ENCODE measurements around the gene RHNO1.

RHNO1 gene

GRCh38 chr12:2902272-2902880 is 25.4 kb downstream of the RHNO1 start:
- DNase-seq (ENCODE audit: low read depth, low spot score), result no peak
- Histone ChIP-seq H3K9me3 (ENCODE audit: low read depth, low read length) (no peaks in the 10 kb centered on the region), H3K27ac (no peak overlapping the region), H3K4me3 (no peak overlapping the region), H3K36me3 (ENCODE audit: insufficient read depth, low read length) (no peaks in the 10 kb centered on the region), H3K9ac (ENCODE audit: insufficient read length) (no peak overlapping the region)
- no peak for TF ChIP-seq FOXP2 (optimal IDR thresholded peaks at IDR 0.05; ENCODE audit: control extremely low read depth, extremely low read length, insufficient read depth)
- TF ChIP-seq POLR2AphosphoS5 (IDR thresholded peaks at IDR 0.05; ENCODE audit: borderline replicate concordance, low read depth, low read length), result no peak
- no peak for TF ChIP-seq EZH2 (IDR thresholded peaks at IDR 0.05)

- no peak for DNase-seq (ENCODE audit: low read depth, low spot score)
- no peak for TF ChIP-seq POLR2AphosphoS5 (IDR thresholded peaks at IDR 0.05; ENCODE audit: borderline replicate concordance, low read depth, low read length)
- no peak for TF ChIP-seq EZH2 (IDR thresholded peaks at IDR 0.05)
- TF ChIP-seq FOXP2 (optimal IDR thresholded peaks at IDR 0.05; ENCODE audit: control extremely low read depth, extremely low read length, insufficient read depth), result no peak
- H3K36me3 ChIP-seq (ENCODE audit: insufficient read depth, low read length), result 0 out of 2 replicates have a peak, but pooled peaks cover 3% of the 10 kb centered on the region
- H3K4me3 ChIP-seq, result no peak overlapping the region
- no peaks in the 10 kb centered on the region for H3K9me3 ChIP-seq (ENCODE audit: low read depth, low read length)
- no peak overlapping the region for H3K27ac ChIP-seq
- no peak overlapping the region for H3K9ac ChIP-seq (ENCODE audit: insufficient read length)
Observed at GRCh38 chr12:2904260-2904659, 27.2 kb downstream of the RHNO1 start.

GRCh38 chr12:2912216-2912575 is 35.2 kb downstream of the RHNO1 start:
- no peak overlapping the region for H3K4me3 ChIP-seq
- TF ChIP-seq FOXP2 (optimal IDR thresholded peaks at IDR 0.05; ENCODE audit: control extremely low read depth, extremely low read length, insufficient read depth) (no peak), POLR2AphosphoS5 (IDR thresholded peaks at IDR 0.05; ENCODE audit: borderline replicate concordance, low read depth, low read length) (no peak), EZH2 (IDR thresholded peaks at IDR 0.05) (no peak)
- H3K36me3 ChIP-seq (ENCODE audit: insufficient read depth, low read length), result peaks cover 22% of the 10 kb centered on the region
- H3K9me3 ChIP-seq (ENCODE audit: low read depth, low read length), result no peaks in the 10 kb centered on the region
- no peak overlapping the region for H3K9ac ChIP-seq (ENCODE audit: insufficient read length)
- H3K27ac ChIP-seq, result peak overlapping the region; percentile 52
- DNase-seq (ENCODE audit: low read depth, low spot score), result no peak

GRCh38 chr12:2919249-2919648 is 42.2 kb downstream of the RHNO1 start:
- Histone ChIP-seq H3K4me3 (no peak overlapping the region), H3K27ac (no peak overlapping the region), H3K9me3 (ENCODE audit: low read depth, low read length) (no peaks in the 10 kb centered on the region), H3K9ac (ENCODE audit: insufficient read length) (no peak overlapping the region), H3K36me3 (ENCODE audit: insufficient read depth, low read length) (peaks cover 25% of the 10 kb centered on the region)
- TF ChIP-seq EZH2 (IDR thresholded peaks at IDR 0.05) (no peak), POLR2AphosphoS5 (IDR thresholded peaks at IDR 0.05; ENCODE audit: borderline replicate concordance, low read depth, low read length) (no peak), FOXP2 (optimal IDR thresholded peaks at IDR 0.05; ENCODE audit: control extremely low read depth, extremely low read length, insufficient read depth) (no peak)
- DNase-seq (ENCODE audit: low read depth, low spot score), result no peak

GRCh38 chr12:2922329-2922728 is 45.3 kb downstream of the RHNO1 start:
- no peaks in the 10 kb centered on the region for H3K9me3 ChIP-seq (ENCODE audit: low read depth, low read length)
- no peak overlapping the region for H3K9ac ChIP-seq (ENCODE audit: insufficient read length)
- DNase-seq (ENCODE audit: low read depth, low spot score), result no peak
- H3K36me3 ChIP-seq (ENCODE audit: insufficient read depth, low read length), result peaks cover 44% of the 10 kb centered on the region
- no peak overlapping the region for H3K4me3 ChIP-seq
- TF ChIP-seq EZH2 (IDR thresholded peaks at IDR 0.05) (no peak), POLR2AphosphoS5 (IDR thresholded peaks at IDR 0.05; ENCODE audit: borderline replicate concordance, low read depth, low read length) (no peak), FOXP2 (optimal IDR thresholded peaks at IDR 0.05; ENCODE audit: control extremely low read depth, extremely low read length, insufficient read depth) (no peak)
- no peak overlapping the region for H3K27ac ChIP-seq

- H3K9ac ChIP-seq (ENCODE audit: insufficient read length), result no peak overlapping the region
- TF ChIP-seq FOXP2 (optimal IDR thresholded peaks at IDR 0.05; ENCODE audit: control extremely low read depth, extremely low read length, insufficient read depth) (no peak), POLR2AphosphoS5 (IDR thresholded peaks at IDR 0.05; ENCODE audit: borderline replicate concordance, low read depth, low read length) (no peak), EZH2 (IDR thresholded peaks at IDR 0.05) (no peak)
- H3K36me3 ChIP-seq (ENCODE audit: insufficient read depth, low read length), result peaks cover 49% of the 10 kb centered on the region
Observed at GRCh38 chr12:2923057-2923456, 46.0 kb downstream of the RHNO1 start.

GRCh38 chr12:2924019-2924418 is 47.0 kb downstream of the RHNO1 start:
- TF ChIP-seq POLR2AphosphoS5 (IDR thresholded peaks at IDR 0.05; ENCODE audit: borderline replicate concordance, low read depth, low read length) (no peak), EZH2 (IDR thresholded peaks at IDR 0.05) (no peak), FOXP2 (optimal IDR thresholded peaks at IDR 0.05; ENCODE audit: control extremely low read depth, extremely low read length, insufficient read depth) (no peak)
- no peaks in the 10 kb centered on the region for H3K9me3 ChIP-seq (ENCODE audit: low read depth, low read length)
- H3K27ac ChIP-seq, result no peak overlapping the region
- H3K4me3 ChIP-seq, result no peak overlapping the region
- no peak for DNase-seq (ENCODE audit: low read depth, low spot score)
- no peak overlapping the region for H3K9ac ChIP-seq (ENCODE audit: insufficient read length)
- peaks cover 49% of the 10 kb centered on the region for H3K36me3 ChIP-seq (ENCODE audit: insufficient read depth, low read length)

More at GRCh38 chr12:2923057-2923456, 46.0 kb downstream of the RHNO1 start:
- DNase-seq (ENCODE audit: low read depth, low spot score), result no peak
- Histone ChIP-seq H3K27ac (no peak overlapping the region), H3K9me3 (ENCODE audit: low read depth, low read length) (no peaks in the 10 kb centered on the region), H3K4me3 (no peak overlapping the region)

- H3K36me3 ChIP-seq (ENCODE audit: insufficient read depth, low read length), result peaks cover 53% of the 10 kb centered on the region
- TF ChIP-seq POLR2AphosphoS5 (IDR thresholded peaks at IDR 0.05; ENCODE audit: borderline replicate concordance, low read depth, low read length), result no peak
- no peak for TF ChIP-seq FOXP2 (optimal IDR thresholded peaks at IDR 0.05; ENCODE audit: control extremely low read depth, extremely low read length, insufficient read depth)
- TF ChIP-seq EZH2 (IDR thresholded peaks at IDR 0.05), result no peak
- no peak overlapping the region for H3K27ac ChIP-seq
- H3K9ac ChIP-seq (ENCODE audit: insufficient read length), result no peak overlapping the region
- DNase-seq (ENCODE audit: low read depth, low spot score), result no peak
- no peak overlapping the region for H3K4me3 ChIP-seq
- no peaks in the 10 kb centered on the region for H3K9me3 ChIP-seq (ENCODE audit: low read depth, low read length)
Observed at GRCh38 chr12:2925322-2925995, 48.4 kb downstream of the RHNO1 start.
